ENCODE measurements around the gene TSNAX. TPM values are rescaled to one million over a fixed set of nuclear protein-coding genes. Genes with fewer than 3 reads are reported as not detected.
"Not testable (repeated sequence)": the region's sequence is repeated elsewhere in the genome, so short reads cannot be mapped to it uniquely, and the experiment has no call there.

Gene TSNAX
- total RNA-seq, 1 donor from 2014 or later: 63.8 TPM

GRCh38 chr1:231561647-231562383 lies 33.3 kb downstream of the TSNAX start:
- DNase-seq: no peak

DNA sequence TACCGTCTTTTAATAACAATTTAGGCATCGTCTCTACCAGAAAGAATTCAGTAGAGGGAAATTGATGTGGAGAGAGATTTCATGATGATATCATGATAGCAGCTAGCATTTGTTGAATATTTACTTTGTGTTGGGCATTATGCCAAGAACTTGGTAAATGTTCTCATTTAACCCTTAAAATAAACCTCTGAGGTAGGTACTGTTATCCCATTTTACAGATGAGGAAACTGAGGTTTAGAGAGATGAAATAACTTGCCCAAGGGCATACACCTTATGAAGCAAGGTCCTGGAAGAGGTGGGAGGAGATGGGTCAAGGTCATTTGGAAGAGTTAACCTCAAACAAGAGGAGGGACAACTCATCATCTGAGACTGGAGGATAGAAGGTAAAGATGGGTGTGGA lies 34.8 kb downstream of the TSNAX start:
- no peak for DNase-seq

GRCh38 chr1:231564373-231564772 lies 35.9 kb downstream of the TSNAX start:
- DNase-seq: no peak

- DNase-seq: no peak
Observed at GRCh38 chr1:231566496-231566895, 38.0 kb downstream of the TSNAX start.

DNA sequence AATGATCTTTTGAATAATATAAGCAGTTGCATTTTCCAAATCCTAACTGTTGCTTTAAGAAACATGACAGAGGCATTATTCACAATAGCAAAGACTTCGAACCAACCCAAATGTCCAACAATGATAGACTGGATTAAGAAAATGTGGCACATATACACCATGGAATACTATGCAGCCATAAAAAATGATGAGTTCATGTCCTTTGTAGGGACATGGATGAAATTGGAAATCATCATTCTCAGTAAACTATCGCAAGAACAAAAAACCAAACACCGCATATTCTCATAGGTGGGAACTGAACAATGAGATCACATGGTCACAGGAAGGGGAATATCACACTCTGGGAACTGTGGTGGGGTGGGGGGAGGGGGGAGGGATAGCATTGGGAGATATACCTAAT lies 41.8 kb downstream of the TSNAX start:
- DNase-seq: not testable (repeated sequence)

- DNase-seq: no peak
Observed at GRCh38 chr1:231571904-231572303, 43.4 kb downstream of the TSNAX start.

- no peak for DNase-seq
Observed at GRCh38 chr1:231575472-231575871, 47.0 kb downstream of the TSNAX start.

GRCh38 chr1:231576804-231577718 lies 48.6 kb downstream of the TSNAX start:
- no peak for DNase-seq

DNA sequence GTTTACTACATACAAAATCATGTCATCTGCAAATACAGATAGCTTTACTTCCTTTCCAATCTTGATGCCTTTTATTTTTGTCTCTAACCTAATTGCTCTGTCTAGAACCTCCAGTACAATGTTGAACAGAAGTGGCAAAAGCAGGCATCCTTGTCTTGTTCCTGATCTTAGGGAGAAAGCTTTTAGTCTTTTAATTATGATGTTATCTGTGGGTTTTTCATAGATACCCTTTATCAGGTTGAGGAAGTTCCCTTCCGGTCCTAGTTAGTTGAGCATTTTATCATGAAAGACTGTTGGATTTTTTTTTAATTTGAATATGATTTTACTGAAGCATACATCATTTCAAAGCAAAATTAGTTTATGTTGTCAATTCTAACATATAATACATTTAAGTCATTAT lies 52.4 kb downstream of the TSNAX start:
- DNase-seq: no peak

- no peak for DNase-seq
Observed at GRCh38 chr1:231581859-231582258, 53.4 kb downstream of the TSNAX start.

DNA sequence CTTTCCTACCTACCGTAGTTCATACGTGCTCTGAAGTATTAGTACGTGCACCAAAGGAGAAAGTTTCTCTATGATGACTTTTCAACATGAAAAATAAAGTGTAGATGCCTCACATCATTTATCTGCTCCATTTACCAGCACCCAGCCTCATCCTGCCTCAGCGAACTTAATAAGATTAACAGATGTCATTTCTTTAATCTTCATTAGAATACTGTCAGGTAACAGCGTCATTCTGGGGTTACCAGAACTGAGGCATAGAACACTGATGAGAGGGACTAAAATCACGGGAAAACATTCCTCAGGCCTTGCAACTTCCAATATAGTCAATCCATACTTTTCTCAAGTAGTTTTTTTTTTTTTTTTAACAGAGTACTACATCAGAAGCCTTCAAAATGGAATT lies 54.9 kb downstream of the TSNAX start:
- DNase-seq: no peak

DNA sequence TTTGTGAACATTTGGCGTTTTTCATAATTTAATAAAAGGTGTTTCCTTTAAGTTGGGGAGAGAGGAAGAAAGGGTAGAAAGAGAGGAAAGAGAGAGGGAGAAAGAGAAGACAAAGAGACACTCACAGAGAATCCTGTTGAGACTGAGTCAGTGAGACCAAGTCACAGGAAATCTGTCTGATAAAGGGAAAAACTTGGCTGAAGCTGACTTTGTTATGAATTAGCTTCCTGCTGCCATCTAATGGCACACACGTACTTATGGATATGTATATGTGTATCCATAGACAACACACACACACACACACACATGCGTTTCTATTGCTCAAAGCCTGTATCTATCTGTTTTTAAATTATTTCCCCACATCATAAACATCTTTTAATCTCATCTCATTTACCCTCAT lies 55.6 kb downstream of the TSNAX start:
- DNase-seq: no peak

DNA sequence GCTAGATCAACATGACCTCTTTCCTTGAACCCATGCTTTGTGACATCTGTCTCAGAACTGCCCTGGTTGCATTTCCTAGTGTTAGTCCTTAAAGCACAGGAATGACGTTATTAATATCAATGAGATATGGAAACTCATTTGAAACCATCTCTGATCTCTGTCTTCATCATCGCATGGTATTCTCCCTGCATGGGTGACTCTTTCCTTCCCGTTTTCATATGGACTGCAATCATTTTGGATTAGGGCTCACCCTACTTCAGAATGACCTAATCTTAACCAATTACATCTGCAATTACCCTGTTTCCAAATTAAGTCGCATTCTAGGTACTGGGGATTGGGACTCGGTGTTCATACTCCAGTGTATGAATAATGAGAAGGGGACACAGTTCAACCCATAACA lies 56.5 kb downstream of the TSNAX start:
- no peak for DNase-seq

- peak; percentile 32 for DNase-seq
Observed at GRCh38 chr1:231590453-231591198, 62.2 kb downstream of the TSNAX start.

DNA sequence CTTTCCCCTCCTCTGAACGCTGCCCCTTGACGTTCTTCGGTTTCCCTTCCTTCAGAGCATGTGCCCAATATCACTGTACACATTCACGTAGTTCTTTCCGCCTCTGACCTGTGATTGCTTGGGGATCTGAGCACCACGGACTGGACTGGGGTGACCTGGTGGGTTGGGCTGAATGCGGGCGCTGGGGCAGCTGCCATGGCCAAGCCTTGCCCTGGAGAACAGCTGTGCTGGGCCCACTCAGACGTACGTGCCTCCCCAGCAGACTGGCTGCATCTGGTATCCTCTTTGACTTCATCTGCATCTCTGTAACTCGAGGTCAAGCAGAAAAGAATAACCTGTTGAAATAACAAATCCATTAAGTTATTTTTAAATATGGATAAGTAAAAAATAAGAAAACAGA lies 63.0 kb downstream of the TSNAX start:
- DNase-seq: no peak

GRCh38 chr1:231592809-231593208 lies 64.3 kb downstream of the TSNAX start:
- DNase-seq: no peak

DNA sequence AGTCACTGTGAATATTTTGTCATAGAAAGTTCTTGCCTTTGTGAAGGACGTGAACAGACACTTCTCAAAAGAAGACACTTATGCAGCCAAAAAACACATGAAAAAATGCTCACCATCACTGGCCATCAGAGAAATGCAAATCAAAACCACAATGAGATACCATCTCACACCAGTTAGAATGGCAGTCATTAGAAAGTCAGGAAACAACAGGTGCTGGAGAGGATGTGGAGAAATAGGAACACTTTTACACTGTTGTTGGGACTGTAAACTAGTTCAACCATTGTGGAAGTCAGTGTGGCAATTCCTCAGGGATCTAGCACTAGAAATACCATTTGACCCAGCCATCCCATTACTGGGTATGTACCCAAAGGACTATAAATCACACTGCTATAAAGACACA lies 64.8 kb downstream of the TSNAX start:
- DNase-seq: not testable (repeated sequence)

GRCh38 chr1:231594123-231594522 lies 65.7 kb downstream of the TSNAX start:
- no peak for DNase-seq

GRCh38 chr1:231594749-231595148 lies 66.3 kb downstream of the TSNAX start:
- no peak for DNase-seq

DNA sequence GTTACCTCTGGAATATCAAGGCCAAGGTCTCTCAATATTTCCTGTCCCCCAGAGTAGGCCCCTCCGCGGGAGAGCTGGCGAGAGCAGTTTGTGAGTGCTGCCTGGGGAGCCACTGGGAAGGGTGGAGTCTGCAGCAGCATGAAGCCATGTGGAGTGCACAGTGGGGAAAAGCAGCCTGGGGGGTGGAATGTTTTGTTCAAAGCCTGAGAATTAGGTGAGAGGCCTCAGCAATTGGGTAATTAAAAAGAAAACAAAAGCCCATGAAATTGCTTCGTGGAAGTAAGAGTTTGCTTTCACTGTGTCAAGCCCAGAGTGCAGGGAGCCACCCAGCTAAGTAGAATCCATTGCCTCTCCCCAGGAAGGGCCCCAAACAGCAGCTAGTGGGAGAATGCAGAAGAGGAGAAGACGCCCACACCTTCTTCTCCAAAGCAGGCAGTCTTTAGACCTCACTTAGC lies 67.9 kb downstream of the TSNAX start:
- DNase-seq: no peak

- DNase-seq: no peak
Observed at GRCh38 chr1:231597971-231598370, 69.5 kb downstream of the TSNAX start.

DNA sequence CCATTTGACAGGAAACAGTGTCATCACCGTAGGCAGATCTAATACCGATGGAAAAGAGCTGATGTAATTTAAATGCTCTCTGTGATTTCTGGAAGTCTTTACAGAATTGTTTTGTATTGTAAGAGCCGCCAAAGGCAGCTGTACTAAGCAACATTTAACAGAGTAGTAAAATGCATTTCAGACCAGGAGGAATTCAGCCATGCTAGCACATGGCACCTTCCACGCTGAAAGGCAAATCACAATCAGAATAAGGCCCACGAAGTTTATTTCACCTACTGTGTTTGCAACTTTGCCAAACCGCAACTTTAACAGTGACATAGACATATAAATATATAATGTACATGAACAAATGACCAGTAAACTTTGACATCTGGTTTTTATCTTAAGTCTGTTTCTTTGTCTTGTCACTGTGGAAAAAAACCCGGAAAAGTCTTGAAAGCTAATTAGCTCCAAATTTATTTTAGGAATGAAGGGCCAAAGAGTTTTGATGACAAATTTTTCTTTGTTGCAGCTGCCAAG lies 72.0 kb downstream of the TSNAX start:
- no peak for DNase-seq
